IMR-90 (cell line): Measurements from ENCODE around the gene LRP6. TPM values are rescaled to one million over a fixed set of nuclear protein-coding genes. Genes with fewer than 3 reads are reported as not detected.

Source experiments
- ATAC-seq: fragments of 200-7000 bp; cut with Tn5 transposase; 2 replicates; pipeline ENCODE4 v1.9.1; 2020; ENCODE audit warnings: low read depth, mild to moderate bottlenecking, moderate library complexity
- BruUV-seq: library from RNA; stranded (reverse); fragments of 400-500 nt; replicated peaks from 2 replicates; lab custom pipeline; 2021; lab: Mats Ljungman, UMichigan
- CTCF ChIA-PET: fragments of 300-600 bp; formaldehyde crosslinking; extraction: SDS; loops from one replicate; lab custom pipeline; 2021; ENCODE audit warnings: antibody characterized with exemption; lab: Yijun Ruan, JAX
- POLR2A ChIA-PET: fragments of 300-600 bp; sonication (Branson Sonifier 250); formaldehyde crosslinking; loops from one replicate; lab custom pipeline; 2022; ENCODE audit warnings: antibody characterized with exemption; ENCODE audit not compliant: unreplicated experiment; lab: Charles Lee
- DNase-seq: peaks from one replicate; pipeline ENCODE4 v3.0.0; 2013
- H2AFZ ChIP-seq: replicated peaks from 2 replicates; pipeline ENCODE3; 2013; ENCODE audit warnings: low read length, mild to moderate bottlenecking; ENCODE audit not compliant: poor library complexity
- H2AK5ac ChIP-seq: 2 replicates; pipeline ENCODE4 v1.6.1; 2013; ENCODE audit warnings: low read depth, low read length, inconsistent platforms
- H2AK9ac ChIP-seq: replicated peaks from 2 replicates; pipeline ENCODE3; 2013; ENCODE audit warnings: mild to moderate bottlenecking, low read depth, low read length, moderate library complexity; ENCODE audit not compliant: poor library complexity
- H2BK120ac ChIP-seq: 2 replicates; pipeline ENCODE4 v1.6.1; 2013; ENCODE audit warnings: low read depth, low read length, inconsistent platforms
- H2BK15ac ChIP-seq: 3 replicates; pipeline ENCODE4 v1.6.1; 2013; ENCODE audit warnings: low read depth, low read length, inconsistent platforms
- H2BK20ac ChIP-seq: 2 replicates; pipeline ENCODE4 v1.6.1; 2013; ENCODE audit warnings: low read depth, mild to moderate bottlenecking, inconsistent platforms, low read length, moderate library complexity
- H2BK5ac ChIP-seq: 2 replicates; pipeline ENCODE4 v1.6.1; 2013; ENCODE audit warnings: mild to moderate bottlenecking, low read depth, low read length, inconsistent platforms; ENCODE audit not compliant: poor library complexity, severe bottlenecking
- H3K14ac ChIP-seq: replicated peaks from 2 replicates; pipeline ENCODE4 v1.6.1; 2013; ENCODE audit warnings: low read depth, low read length, inconsistent platforms
- H3K18ac ChIP-seq: 2 replicates; pipeline ENCODE4 v1.6.1; 2013; ENCODE audit warnings: low read depth, low read length, control low read depth
- H3K23ac ChIP-seq: 2 replicates; pipeline ENCODE4 v1.6.1; 2013; ENCODE audit warnings: low read depth, low read length, inconsistent platforms
- H3K27ac ChIP-seq: 2 replicates; pipeline ENCODE4 v1.5.1; 2013; ENCODE audit warnings: mild to moderate bottlenecking, control low read depth, low read length; ENCODE audit not compliant: insufficient read depth
- H3K27me3 ChIP-seq: 2 replicates; pipeline ENCODE4 v1.6.1; 2013; ENCODE audit warnings: low read length; ENCODE audit not compliant: control insufficient read depth, insufficient read depth
- H3K36me3 ChIP-seq: 2 replicates; pipeline ENCODE4 v1.6.1; 2013; ENCODE audit warnings: low read length, mixed read lengths; ENCODE audit not compliant: control insufficient read depth, insufficient read depth
- H3K4ac ChIP-seq: 2 replicates; pipeline ENCODE4 v1.6.1; 2013; ENCODE audit warnings: low read depth, low read length, inconsistent platforms
- H3K4me1 ChIP-seq: 2 replicates; pipeline ENCODE4 v1.6.1; 2013; ENCODE audit warnings: low read length, mixed read lengths; ENCODE audit not compliant: control insufficient read depth, insufficient read depth
- H3K4me2 ChIP-seq: 2 replicates; pipeline ENCODE4 v1.6.1; 2013; ENCODE audit warnings: low read depth, mild to moderate bottlenecking, control low read depth, low read length, moderate library complexity
- H3K4me3 ChIP-seq: 2 replicates; pipeline ENCODE4 v1.5.1; 2013; ENCODE audit warnings: low read depth, mild to moderate bottlenecking, control low read depth, low read length, moderate library complexity; ENCODE audit not compliant: insufficient read depth
- H3K56ac ChIP-seq: 2 replicates; pipeline ENCODE4 v1.6.1; 2013; ENCODE audit warnings: low read length, inconsistent platforms; ENCODE audit not compliant: insufficient read depth; ENCODE audit errors: extremely low read depth
- H3K79me1 ChIP-seq, 2 experiments: 2 replicates each; pipeline ENCODE4 v1.6.1; 2013; ENCODE audit warnings: low read length in 2 of 2, inconsistent platforms in 1 of 2, low read depth in 1 of 2
- H3K9ac ChIP-seq: 2 replicates; pipeline ENCODE4 v1.6.1; 2013; ENCODE audit warnings: low read depth, low read length, control low read depth
- H3K9me1 ChIP-seq: 2 replicates; pipeline ENCODE4 v1.6.1; 2013; ENCODE audit warnings: low read length, inconsistent platforms; ENCODE audit not compliant: insufficient read depth
- H3K9me3 ChIP-seq: 2 replicates; pipeline ENCODE4 v1.6.1; 2013; ENCODE audit warnings: low read length; ENCODE audit not compliant: control insufficient read depth, insufficient read depth
- H4K20me1 ChIP-seq: 2 replicates; pipeline ENCODE4 v1.6.1; 2013; ENCODE audit warnings: low read length, inconsistent platforms; ENCODE audit not compliant: insufficient read depth
- H4K5ac ChIP-seq: 2 replicates; pipeline ENCODE4 v1.6.1; 2013; ENCODE audit warnings: mild to moderate bottlenecking, low read depth, low read length, control low read depth
- H4K8ac ChIP-seq, 2 experiments: 2 replicates each; pipeline ENCODE4 v1.6.1; 2013; ENCODE audit warnings: low read depth in 2 of 2, low read length in 2 of 2, control low read depth in 1 of 2, inconsistent platforms in 1 of 2
- H4K91ac ChIP-seq: 2 replicates; pipeline ENCODE4 v1.6.1; 2013; ENCODE audit warnings: low read depth, low read length, inconsistent platforms; ENCODE audit not compliant: insufficient read depth
- BHLHE40 ChIP-seq: fragments of 150-350 bp; IDR thresholded peaks from 2 replicates; pipeline ENCODE4 v1.6.1; 2016; ENCODE audit warnings: mild to moderate bottlenecking, low read depth, low read length
- CEBPB ChIP-seq: IDR thresholded peaks from 2 replicates; pipeline ENCODE4 v1.6.1; 2012; ENCODE audit warnings: low read depth, low read length, improper control_type of control experiment
- CHD1 ChIP-seq: IDR thresholded peaks from 2 replicates; pipeline ENCODE4 v1.6.1; 2012; ENCODE audit warnings: low read depth, low read length, improper control_type of control experiment
- CTCF ChIP-seq: conservative IDR thresholded peaks from 2 replicates; pipeline ENCODE4 v1.5.1; 2012; ENCODE audit warnings: mild to moderate bottlenecking, low read depth, low read length, improper control_type of control experiment
- FOS ChIP-seq: fragments of 150-350 bp; IDR thresholded peaks from 2 replicates; pipeline ENCODE4 v1.6.1; 2016; ENCODE audit warnings: low read depth, low read length
- MAFK ChIP-seq: IDR thresholded peaks from 2 replicates; pipeline ENCODE4 v1.6.1; 2012; ENCODE audit warnings: low read depth, low read length, improper control_type of control experiment
- MAZ ChIP-seq: IDR thresholded peaks from 2 replicates; pipeline ENCODE4 v1.6.1; 2012; ENCODE audit warnings: low read depth, mild to moderate bottlenecking, low read length, improper control_type of control experiment, moderate library complexity, borderline replicate concordance
- MXI1 ChIP-seq: IDR thresholded peaks from 2 replicates; pipeline ENCODE4 v1.6.1; 2012; ENCODE audit warnings: low read depth, mild to moderate bottlenecking, low read length, moderate library complexity, borderline replicate concordance
- NFE2L2 ChIP-seq: fragments of 150-350 bp; IDR thresholded peaks from 2 replicates; pipeline ENCODE4 v1.6.1; 2016; ENCODE audit warnings: low read depth, mild to moderate bottlenecking, low read length
- POLR2A ChIP-seq: IDR thresholded peaks from 2 replicates; pipeline ENCODE4 v1.6.1; 2012; ENCODE audit warnings: mild to moderate bottlenecking, low read depth, low read length
- RAD21 ChIP-seq: IDR thresholded peaks from 2 replicates; pipeline ENCODE4 v1.6.1; 2012; ENCODE audit warnings: low read length, improper control_type of control experiment
- RCOR1 ChIP-seq: IDR thresholded peaks from 2 replicates; pipeline ENCODE4 v1.6.1; 2012; ENCODE audit warnings: mild to moderate bottlenecking, low read length, improper control_type of control experiment; ENCODE audit not compliant: insufficient replicate concordance
- SMC3 ChIP-seq: fragments of 150-350 bp; IDR thresholded peaks from 2 replicates; pipeline ENCODE4 v1.6.1; 2016; ENCODE audit warnings: low read depth, mild to moderate bottlenecking, antibody characterized with exemption, low read length, moderate library complexity
- USF2 ChIP-seq: fragments of 150-350 bp; IDR thresholded peaks from 2 replicates; pipeline ENCODE4 v1.6.1; 2017; ENCODE audit warnings: mild to moderate bottlenecking, antibody characterized with exemption, low read length, low read depth
- WGBS, 2 experiments: methylation state at CpG; one replicate each; pipeline versions ENCODE4 v1.1.5 to v1.1.7; 2013; ENCODE audit warnings: missing lambda C conversion rate in 2 of 2; ENCODE audit not compliant: insufficient read length in 1 of 2; ENCODE audit errors: extremely low coverage in 2 of 2; 5-methylcytosine and 5-hydroxymethylcytosine counted together
- dilution Hi-C: fragments of 300-500 bp; cut with HindIII; formaldehyde crosslinking; loops from one replicate; pipeline ENCODE4 v1.14.3; 2018; ENCODE audit warnings: low sequenced_read_pairs; ENCODE audit not compliant: unreplicated experiment
- in situ Hi-C: fragments of 300-500 bp; cut with MboI; formaldehyde crosslinking; loops from 3 replicates; pipeline ENCODE4 v1.14.3; 2019; ENCODE audit warnings: low sequenced_read_pairs, inconsistent platforms, mixed read lengths
- intact Hi-C: fragments of 100-400 bp; cut with micrococcal nuclease; formaldehyde crosslinking; loops from 2 replicates; pipeline ENCODE4 v1.10.0; 2022
- polyA plus RNA-seq, 3 experiments: library from polyadenylated mRNA; depleted of rRNA; stranded (reverse); fragments of >200 nt; gene quantifications; 2 replicates each; pipeline ENCODE4 v1.2.3, GENCODE V29; 2012; ENCODE audit warnings: low replicate concordance in 1 of 3
- total RNA-seq: library from RNA; depleted of rRNA; stranded (reverse); fragments of >200 nt; gene quantifications from 2 replicates; pipeline ENCODE4 v1.2.3, GENCODE V29; 2012

The LRP6 gene
- total and polyA plus RNA-seq, 2 of the 4 experiments (the other 2 are of a cell fraction): 14.2 to 32.1 TPM

GRCh38 chr12:12083688-12084087 lies 183.2 kb downstream of the LRP6 start:
- Histone ChIP-seq H3K56ac (no peak overlapping the region), H4K20me1 (no peaks in the 10 kb centered on the region), H3K4me2 (no peak overlapping the region), H4K91ac (no peak overlapping the region), H3K4me1 (peaks cover 3% of the 10 kb centered on the region), H3K14ac (no peak overlapping the region), H2BK120ac (no peak overlapping the region), H4K5ac (no peak overlapping the region), H3K23ac (no peak overlapping the region), H2AFZ (no peak overlapping the region), H3K36me3 (no peaks in the 10 kb centered on the region), H3K4ac (no peak overlapping the region), H3K27me3 (no peaks in the 10 kb centered on the region), H3K79me1 (no peaks in the 10 kb centered on the region), H2AK5ac (no peak overlapping the region), H2BK5ac (no peak overlapping the region), H2AK9ac (no peak overlapping the region), H3K27ac (no peak overlapping the region), H4K8ac (no peak overlapping the region), H3K9ac (no peak overlapping the region), H3K9me3 (no peaks in the 10 kb centered on the region), H2BK15ac (no peak overlapping the region), H3K18ac (no peak overlapping the region), H2BK20ac (no peak overlapping the region), H3K4me3 (no peak overlapping the region), H3K9me1 (no peaks in the 10 kb centered on the region)
- dilution Hi-C loops: no loop called here
- ATAC-seq (no peak), DNase-seq (no peak)
- WGBS, 2 experiments: no CpG with 5 or more reads among the region's 8 CpGs
- BruUV-seq: no TSS peak
- intact Hi-C loops: loop anchor here (5.0 kb wide), 1 partner anchor 184 kb away; the partner anchor contains the start of gene LRP6
- ChIA-PET CTCF (no interaction called here), POLR2A (no interaction called here)
- in situ Hi-C loops: loop anchor here (10.0 kb wide), 1 partner anchor 251 kb away; no protein-coding TSS in a partner anchor
- TF ChIP-seq MAFK (no peak), NFE2L2 (no peak), RCOR1 (no peak), FOS (no peak), CTCF (no peak), RAD21 (no peak), CHD1 (no peak), MAZ (no peak), CEBPB (no peak), MXI1 (no peak), BHLHE40 (no peak), USF2 (no peak), POLR2A (no peak), SMC3 (no peak)
